HepG2 (cell line): ENCODE results near the gene ELAPOR1. TPM values are rescaled to one million over a fixed set of nuclear protein-coding genes. Genes with fewer than 3 reads are reported as not detected.

ENCODE experiments used
- AGO2 ChIP-seq: fragments of 200-400 bp; formaldehyde crosslinking; optimal IDR thresholded peaks from 2 replicates; pipeline ENCODE3; 2017; ENCODE audit warnings: mild to moderate bottlenecking, low read depth, low read length, moderate library complexity
- BCLAF1 ChIP-seq: fragments of 450-650 bp; IDR thresholded peaks from 2 replicates; pipeline ENCODE4 v1.6.1; 2017; ENCODE audit warnings: mild to moderate bottlenecking
- DDIT3 ChIP-seq: sonication (generic); formaldehyde crosslinking; IDR thresholded peaks from 2 replicates; pipeline ENCODE4 v1.4.0; 2020; ENCODE audit warnings: mild to moderate bottlenecking, missing genetic modification reagents
- DMTF1 ChIP-seq: sonication (generic); formaldehyde crosslinking; IDR thresholded peaks from 2 replicates; pipeline ENCODE4 v1.4.0; 2020; ENCODE audit warnings: mild to moderate bottlenecking, missing genetic modification reagents
- ERF ChIP-seq: IDR thresholded peaks from 2 replicates; pipeline ENCODE4 v1.6.1; 2018; ENCODE audit warnings: missing biosample characterization, missing genetic modification reagents
- HDAC1 ChIP-seq: sonication (generic); formaldehyde crosslinking; IDR thresholded peaks from 2 replicates; pipeline ENCODE4 v1.5.1; 2020; ENCODE audit warnings: mild to moderate bottlenecking, missing genetic modification reagents
- HDAC2 ChIP-seq: sonication (generic); formaldehyde crosslinking; IDR thresholded peaks from 2 replicates; pipeline ENCODE4 v1.4.0; 2020; ENCODE audit warnings: missing genetic modification reagents
- HIC2 ChIP-seq: sonication (generic); formaldehyde crosslinking; IDR thresholded peaks from 2 replicates; pipeline ENCODE4 v1.9.0; 2022; ENCODE audit warnings: low read depth, missing genetic modification reagents
- HOXA5 ChIP-seq: sonication (generic); formaldehyde crosslinking; IDR thresholded peaks from 2 replicates; pipeline ENCODE4 v1.4.0; 2020; ENCODE audit warnings: missing genetic modification reagents
- KAT7 ChIP-seq: IDR thresholded peaks from 2 replicates; pipeline ENCODE4 v1.6.1; 2018; ENCODE audit warnings: borderline replicate concordance, missing compliant biosample characterization
- THAP8 ChIP-seq: sonication (generic); formaldehyde crosslinking; IDR thresholded peaks from 2 replicates; pipeline ENCODE4 v1.5.1; 2020; ENCODE audit warnings: missing genetic modification reagents, mild to moderate bottlenecking, borderline replicate concordance
- USF2 ChIP-seq, 2 experiments: sonication (generic) in 1 of 2; formaldehyde crosslinking in 1 of 2; IDR thresholded peaks; 2 replicates each; pipeline versions ENCODE4 v1.5.1 to v1.6.1; 2011 to 2020; ENCODE audit warnings: borderline replicate concordance in 1 of 2, low read depth in 1 of 2, low read length in 1 of 2, mild to moderate bottlenecking in 1 of 2, missing genetic modification reagents in 1 of 2, moderate library complexity in 1 of 2
- ZC3H4 ChIP-seq: sonication (generic); formaldehyde crosslinking; IDR thresholded peaks from 2 replicates; pipeline ENCODE4 v1.4.0; 2020; ENCODE audit warnings: missing genetic modification reagents, borderline replicate concordance
- ZNF138 ChIP-seq: sonication (generic); formaldehyde crosslinking; IDR thresholded peaks from 2 replicates; pipeline ENCODE4 v1.5.0; 2020; ENCODE audit warnings: mild to moderate bottlenecking, low read depth, missing genetic modification reagents
- ZNF431 ChIP-seq: sonication (generic); formaldehyde crosslinking; IDR thresholded peaks from 2 replicates; pipeline ENCODE4 v1.9.0; 2022; ENCODE audit warnings: missing genetic modification reagents, low read depth, mild to moderate bottlenecking, borderline replicate concordance
- ZNF772 ChIP-seq: sonication (generic); formaldehyde crosslinking; IDR thresholded peaks from 2 replicates; pipeline ENCODE4 v1.5.0; 2020; ENCODE audit warnings: mild to moderate bottlenecking, missing genetic modification reagents
- ZNF788 ChIP-seq: sonication (generic); formaldehyde crosslinking; IDR thresholded peaks from 2 replicates; pipeline ENCODE4 v1.5.0; 2020; ENCODE audit warnings: mild to moderate bottlenecking, missing genetic modification reagents, borderline replicate concordance
- polyA plus RNA-seq, 8 experiments: library from polyadenylated mRNA; depleted of rRNA in 3 of 8; stranded (reverse) in 7 of 8; unstranded in 1 of 8; fragments of >200 nt; fragmentation: Illumina TruSeq in 4 of 8; extraction: Trizol in 4 of 8; gene quantifications; 2 replicates each; pipeline versions ENCODE4 v1.2.1 to v1.2.3, GENCODE V29; 2011 to 2016; ENCODE audit warnings: low read depth in 4 of 8, missing spikeins in 1 of 8, mixed read lengths in 1 of 8; ENCODE audit not compliant: insufficient read depth in 1 of 8
- total RNA-seq, 5 experiments: library from RNA; depleted of rRNA; stranded (reverse); fragments of >200 nt; fragmentation: Illumina TruSeq; extraction: Trizol; gene quantifications; 2 replicates each; pipeline ENCODE4 v1.2.3, GENCODE V29; 2016; ENCODE audit warnings: low read depth in 1 of 5

The ELAPOR1 gene
- total and polyA plus RNA-seq, 2 of the 13 experiments (the other 11 are each of a cell fraction or from before 2014, with no cell fraction given) = 0.13 to 0.20 TPM

- TF ChIP-seq DMTF1 (CRISPR knock-in tag) (no peak), ZNF772 (CRISPR knock-in tag) (peak; percentile 60), AGO2 (peak; percentile 44), ZC3H4 (CRISPR knock-in tag) (no peak), ZNF788 (CRISPR knock-in tag) (peak; percentile 86; the same call in 1 of the 2 replicates), ERF (CRISPR knock-in tag) (peak; percentile 87), HDAC1 (CRISPR knock-in tag) (peak; percentile 79), HOXA5 (peak; percentile 36; the same call in 1 of the 2 replicates), USF2 (IDR thresholded peaks at IDR 0.05; ENCODE audit: low read depth, low read length) (no peak), USF2 (CRISPR knock-in tag; IDR thresholded peaks at IDR 0.05; ENCODE audit: borderline replicate concordance) (no peak), DDIT3 (CRISPR knock-in tag) (no peak), THAP8 (CRISPR knock-in tag) (peak; percentile 87), ZNF138 (0 out of 2 replicates have a peak, but pooled peaks have one; percentile 92), HIC2 (CRISPR knock-in tag) (no peak), HDAC2 (CRISPR knock-in tag) (peak; percentile 87), BCLAF1 (no peak), ZNF431 (no peak; the same call in 1 of the 2 replicates), KAT7 (CRISPR knock-in tag) (peak; percentile 76; the same call in 1 of the 2 replicates)
These were observed 23.5 kb upstream of the ELAPOR1 start, which contains the start of gene TMEM167B (continued) for GRCh38 chr1:109090196-109091077.
